Measurements from ENCODE around the gene RARRES1. TPM values are rescaled to one million over a fixed set of nuclear protein-coding genes. Genes with fewer than 3 reads are reported as not detected.

Gene RARRES1
- total RNA-seq, 1 experiment from 2014 or later, result 0.35 TPM

DNA sequence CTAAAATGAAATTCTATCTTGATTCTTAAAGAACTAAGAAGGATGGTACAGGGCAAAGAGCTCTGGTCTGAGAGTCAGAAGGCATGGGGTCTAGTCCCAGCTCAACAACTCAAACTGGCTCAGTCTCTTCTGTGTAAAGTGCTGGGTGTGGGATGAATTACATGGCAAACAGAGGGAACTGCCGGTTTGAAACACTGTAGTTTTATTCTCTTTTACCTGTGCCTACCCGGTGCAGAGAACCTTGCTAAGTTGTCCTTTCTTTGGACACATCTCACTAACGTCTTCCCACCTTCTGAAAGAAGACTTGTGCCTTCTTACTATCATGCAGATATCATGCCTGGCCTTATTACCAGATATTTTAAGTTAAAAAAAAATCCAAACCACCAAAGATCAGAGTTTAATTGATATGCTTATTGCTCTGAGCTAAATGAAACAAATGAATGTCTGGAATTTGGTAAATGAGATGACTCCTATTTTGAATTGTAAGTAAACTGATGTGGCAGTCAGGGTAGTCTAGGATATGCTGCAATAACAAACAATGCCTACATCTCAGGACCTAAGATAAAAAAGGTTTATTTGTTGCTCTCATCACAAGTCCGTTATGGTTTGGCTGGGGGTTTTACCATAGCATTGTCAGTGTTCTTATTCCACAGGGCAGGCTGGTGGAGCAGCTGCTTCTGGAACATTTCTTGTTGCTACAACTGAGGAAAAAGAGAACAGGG is 12.5 kb upstream of the RARRES1 start:
- ChIA-PET CTCF (no interaction called here), POLR2A (no interaction called here)
- Mint-ChIP-seq H3K4me1 (no peaks in the 10 kb centered on the region), H3K27me3 (ENCODE audit: low read depth) (no peaks in the 10 kb centered on the region), H3K4me3 (no peak overlapping the region), H3K9me3 (peaks cover 10% of the 10 kb centered on the region), H3K27ac (no peak overlapping the region; the same call in 1 of the 2 replicates), H3K36me3 (peaks cover 12% of the 10 kb centered on the region; the same call in 1 of the 2 replicates)
- ATAC-seq, result no peak
- no peak for TF ChIP-seq JAZF1 (CRISPR knock-in tag; IDR thresholded peaks at IDR 0.05)
- no peak for DNase-seq (ENCODE audit: low spot score)

DNA sequence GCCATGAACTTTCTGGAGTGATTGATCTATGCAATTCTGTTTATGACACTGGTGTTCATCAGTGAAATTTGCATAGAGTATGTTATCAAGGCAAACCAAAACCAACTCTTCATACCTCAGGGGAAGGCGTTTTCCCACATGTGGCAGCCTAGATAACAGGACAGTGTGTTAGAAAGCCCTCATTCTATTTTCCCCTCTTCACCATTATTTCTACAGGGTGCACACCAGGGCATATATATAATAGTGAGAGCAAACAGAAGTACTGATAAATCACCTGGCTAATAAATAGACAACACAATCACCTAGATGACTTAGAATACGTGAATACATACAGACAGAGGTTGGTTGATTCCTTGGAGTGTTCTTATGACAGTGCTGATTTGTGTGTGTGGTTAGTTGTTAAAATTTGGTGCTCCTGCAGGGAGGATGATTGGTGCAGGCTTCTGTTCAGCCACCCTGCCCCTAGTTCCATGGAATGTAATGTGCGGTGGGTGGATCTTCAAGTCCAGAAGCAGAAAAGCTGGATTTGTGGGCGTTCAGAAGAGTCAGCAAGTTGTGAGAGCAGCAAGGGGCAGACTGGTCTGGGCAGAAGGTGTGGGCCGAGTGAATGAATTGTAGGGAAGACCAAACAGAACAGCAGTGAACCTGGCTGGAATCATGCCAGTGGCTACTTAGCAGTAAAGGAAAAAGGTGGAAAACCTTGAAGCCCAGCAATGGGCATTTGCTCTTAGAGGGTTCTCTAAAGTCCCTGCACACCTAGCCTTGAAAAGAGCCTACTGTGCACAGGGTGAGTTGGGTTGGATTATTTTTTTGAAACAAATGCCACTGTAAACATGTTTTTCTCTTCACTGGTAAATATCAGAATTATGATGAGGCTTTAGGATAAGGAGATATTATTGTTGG is 11.7 kb upstream of the RARRES1 start:
- Mint-ChIP-seq H3K4me1 (no peaks in the 10 kb centered on the region), H3K27ac (no peak overlapping the region), H3K9me3 (peaks cover 10% of the 10 kb centered on the region), H3K4me3 (no peak overlapping the region), H3K36me3 (peaks cover 12% of the 10 kb centered on the region; the same call in 1 of the 2 replicates), H3K27me3 (ENCODE audit: low read depth) (no peaks in the 10 kb centered on the region)
- ChIA-PET POLR2A (no interaction called here), CTCF (no interaction called here)
- TF ChIP-seq NFYB (CRISPR knock-in tag; conservative IDR thresholded peaks at IDR 0.05; ENCODE audit: low read depth) (no peak), GRHL2 (CRISPR knock-in tag; IDR thresholded peaks at IDR 0.05; ENCODE audit: insufficient replicate concordance, severe bottlenecking) (no peak), TCF7 (CRISPR knock-in tag; IDR thresholded peaks at IDR 0.05; ENCODE audit: low read depth) (no peak), TP53 (CRISPR knock-in tag; IDR thresholded peaks at IDR 0.05) (no peak), NFATC4 (CRISPR knock-in tag; IDR thresholded peaks at IDR 0.05) (no peak), ZNF423 (CRISPR knock-in tag; IDR thresholded peaks at IDR 0.05) (no peak), KAT7 (CRISPR knock-in tag; IDR thresholded peaks at IDR 0.05; ENCODE audit: borderline replicate concordance) (no peak), FOXP1 (CRISPR knock-in tag; IDR thresholded peaks at IDR 0.05; ENCODE audit: borderline replicate concordance) (no peak), GTF2I (CRISPR knock-in tag; conservative IDR thresholded peaks at IDR 0.05) (no peak), JUN (CRISPR knock-in tag; IDR thresholded peaks at IDR 0.05) (no peak), RELA (CRISPR knock-in tag; IDR thresholded peaks at IDR 0.05; ENCODE audit: borderline replicate concordance) (no peak), OVOL2 (CRISPR knock-in tag; IDR thresholded peaks at IDR 0.05; ENCODE audit: borderline replicate concordance) (no peak)
- TF ChIP-seq, protein P1, sequence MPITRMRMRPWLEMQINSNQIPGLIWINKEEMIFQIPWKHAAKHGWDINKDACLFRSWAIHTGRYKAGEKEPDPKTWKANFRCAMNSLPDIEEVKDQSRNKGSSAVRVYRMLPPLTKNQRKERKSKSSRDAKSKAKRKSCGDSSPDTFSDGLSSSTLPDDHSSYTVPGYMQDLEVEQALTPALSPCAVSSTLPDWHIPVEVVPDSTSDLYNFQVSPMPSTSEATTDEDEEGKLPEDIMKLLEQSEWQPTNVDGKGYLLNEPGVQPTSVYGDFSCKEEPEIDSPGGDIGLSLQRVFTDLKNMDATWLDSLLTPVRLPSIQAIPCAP (CRISPR knock-in tag; IDR thresholded peaks at IDR 0.05), result no peak
- TF ChIP-seq, protein P2, sequence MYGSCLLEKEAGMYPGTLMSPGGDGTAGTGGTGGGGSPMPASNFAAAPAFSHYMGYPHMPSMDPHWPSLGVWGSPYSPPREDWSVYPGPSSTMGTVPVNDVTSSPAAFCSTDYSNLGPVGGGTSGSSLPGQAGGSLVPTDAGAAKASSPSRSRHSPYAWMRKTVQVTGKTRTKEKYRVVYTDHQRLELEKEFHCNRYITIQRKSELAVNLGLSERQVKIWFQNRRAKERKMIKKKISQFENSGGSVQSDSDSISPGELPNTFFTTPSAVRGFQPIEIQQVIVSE (CRISPR knock-in tag; IDR thresholded peaks at IDR 0.05; ENCODE audit: borderline replicate concordance), result no peak
- TF ChIP-seq, protein P3, sequence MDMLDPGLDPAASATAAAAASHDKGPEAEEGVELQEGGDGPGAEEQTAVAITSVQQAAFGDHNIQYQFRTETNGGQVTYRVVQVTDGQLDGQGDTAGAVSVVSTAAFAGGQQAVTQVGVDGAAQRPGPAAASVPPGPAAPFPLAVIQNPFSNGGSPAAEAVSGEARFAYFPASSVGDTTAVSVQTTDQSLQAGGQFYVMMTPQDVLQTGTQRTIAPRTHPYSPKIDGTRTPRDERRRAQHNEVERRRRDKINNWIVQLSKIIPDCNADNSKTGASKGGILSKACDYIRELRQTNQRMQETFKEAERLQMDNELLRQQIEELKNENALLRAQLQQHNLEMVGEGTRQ (CRISPR knock-in tag; IDR thresholded peaks at IDR 0.05), result no peak
- TF ChIP-seq, protein P4, sequence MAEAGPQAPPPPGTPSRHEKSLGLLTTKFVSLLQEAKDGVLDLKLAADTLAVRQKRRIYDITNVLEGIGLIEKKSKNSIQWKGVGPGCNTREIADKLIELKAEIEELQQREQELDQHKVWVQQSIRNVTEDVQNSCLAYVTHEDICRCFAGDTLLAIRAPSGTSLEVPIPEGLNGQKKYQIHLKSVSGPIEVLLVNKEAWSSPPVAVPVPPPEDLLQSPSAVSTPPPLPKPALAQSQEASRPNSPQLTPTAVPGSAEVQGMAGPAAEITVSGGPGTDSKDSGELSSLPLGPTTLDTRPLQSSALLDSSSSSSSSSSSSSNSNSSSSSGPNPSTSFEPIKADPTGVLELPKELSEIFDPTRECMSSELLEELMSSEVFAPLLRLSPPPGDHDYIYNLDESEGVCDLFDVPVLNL (CRISPR knock-in tag; IDR thresholded peaks at IDR 0.05; ENCODE audit: borderline replicate concordance, low read depth), result no peak
- TF ChIP-seq, protein P5, sequence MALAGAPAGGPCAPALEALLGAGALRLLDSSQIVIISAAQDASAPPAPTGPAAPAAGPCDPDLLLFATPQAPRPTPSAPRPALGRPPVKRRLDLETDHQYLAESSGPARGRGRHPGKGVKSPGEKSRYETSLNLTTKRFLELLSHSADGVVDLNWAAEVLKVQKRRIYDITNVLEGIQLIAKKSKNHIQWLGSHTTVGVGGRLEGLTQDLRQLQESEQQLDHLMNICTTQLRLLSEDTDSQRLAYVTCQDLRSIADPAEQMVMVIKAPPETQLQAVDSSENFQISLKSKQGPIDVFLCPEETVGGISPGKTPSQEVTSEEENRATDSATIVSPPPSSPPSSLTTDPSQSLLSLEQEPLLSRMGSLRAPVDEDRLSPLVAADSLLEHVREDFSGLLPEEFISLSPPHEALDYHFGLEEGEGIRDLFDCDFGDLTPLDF (CRISPR knock-in tag; IDR thresholded peaks at IDR 0.05), result no peak
- ATAC-seq (no peak), DNase-seq (ENCODE audit: low spot score) (no peak)
